Measurements from ENCODE around the gene LILRB5.
A peak's percentile ranks its signal among the peaks of the same experiment; 100 is the strongest.
"Not testable (repeated sequence)": the region's sequence is repeated elsewhere in the genome, so short reads cannot be mapped to it uniquely, and the experiment has no call there.

LILRB5 gene

DNA sequence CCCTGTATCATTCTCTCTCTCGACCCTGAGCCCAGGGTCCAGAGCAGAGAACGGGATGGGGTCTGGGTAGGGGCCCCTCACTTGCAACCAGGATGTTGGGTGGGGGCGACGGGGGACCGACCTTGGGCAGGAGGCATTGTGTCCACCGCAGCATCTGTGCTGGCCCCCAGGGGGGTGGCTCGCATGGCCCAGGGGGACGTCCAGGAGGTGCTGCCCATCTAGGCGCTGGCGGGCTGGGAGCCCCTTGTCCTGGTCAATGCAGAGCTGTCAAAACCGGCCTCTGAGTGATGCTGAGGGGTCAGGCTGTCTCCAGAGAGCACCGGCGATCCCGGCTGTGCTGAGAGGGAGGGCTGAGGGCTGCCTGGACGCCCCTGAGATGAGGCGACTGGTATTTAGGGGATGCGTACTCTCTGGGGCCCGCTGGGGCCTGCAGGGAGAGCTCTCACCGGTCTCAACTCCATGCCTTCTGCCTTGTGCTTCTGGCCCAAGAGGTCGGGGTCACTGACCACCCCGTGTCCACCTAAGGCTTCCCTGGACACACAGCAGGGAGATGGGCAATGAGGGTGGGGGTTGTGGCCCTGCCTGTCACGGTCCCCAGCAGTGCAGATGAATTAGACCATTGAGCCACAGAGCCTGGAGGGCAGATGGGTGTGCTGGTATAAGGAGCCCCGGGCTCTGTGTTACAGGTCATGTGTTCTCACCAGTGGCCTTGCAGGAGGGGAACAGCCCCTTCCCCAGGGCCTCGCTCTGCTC is 47.8 kb downstream of the LILRB5 start:
- Histone ChIP-seq H3K4me3 (IDR thresholded peaks at IDR 0.05; ENCODE audit: insufficient read depth, low read depth, low read length) (no peak overlapping the region), H3K27ac (peak overlapping the region; percentile 41; the same call in 1 of the 2 replicates), H3K4me2 (peak overlapping the region; percentile 56), H3K9ac (no peak overlapping the region; the same call in 1 of the 2 replicates), H3K4me1 (ENCODE audit: low read depth, poor library complexity, severe bottlenecking) (peaks cover 71% of the 10 kb centered on the region), H3K36me3 (ENCODE audit: insufficient read depth) (peaks cover 14% of the 10 kb centered on the region; the same call in 1 of the 2 replicates), H2AFZ (ENCODE audit: low read depth) (no peak overlapping the region), H3K79me2 (ENCODE audit: insufficient read depth, low read depth) (peaks cover 20% of the 10 kb centered on the region; the same call in 1 of the 2 replicates), H3K27me3 (ENCODE audit: insufficient read depth, low read depth) (no peaks in the 10 kb centered on the region), H4K20me1 (ENCODE audit: insufficient read depth) (peaks cover 34% of the 10 kb centered on the region)
- TF ChIP-seq CTCF (conservative IDR thresholded peaks at IDR 0.05; ENCODE audit: low read depth, low read length), result no peak

DNA sequence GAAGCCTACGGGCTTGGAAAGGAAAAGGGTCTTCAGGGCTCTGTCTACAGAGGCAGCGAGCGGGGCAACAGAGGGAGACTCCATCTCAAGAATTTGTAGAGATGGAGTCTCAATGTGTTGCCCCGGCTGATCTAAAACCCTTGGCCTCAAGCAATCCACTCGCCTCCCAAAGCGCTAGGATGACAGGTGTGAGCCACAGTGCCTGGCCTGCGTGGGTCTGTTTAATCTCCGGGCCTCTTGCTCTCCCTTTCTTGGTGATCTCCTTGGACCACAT is 48.4 kb downstream of the LILRB5 start:
- no peak overlapping the region for H3K4me3 ChIP-seq (IDR thresholded peaks at IDR 0.05; ENCODE audit: insufficient read depth, low read depth, low read length)
- H2AFZ ChIP-seq (ENCODE audit: low read depth), result no peak overlapping the region
- peaks cover 25% of the 10 kb centered on the region; the same call in 1 of the 2 replicates for H3K79me2 ChIP-seq (ENCODE audit: insufficient read depth, low read depth)
- peak overlapping the region; percentile 56; the same call in 1 of the 2 replicates for H3K4me2 ChIP-seq
- peaks cover 38% of the 10 kb centered on the region for H4K20me1 ChIP-seq (ENCODE audit: insufficient read depth)
- H3K4me1 ChIP-seq (ENCODE audit: low read depth, poor library complexity, severe bottlenecking), result peaks cover 75% of the 10 kb centered on the region
- H3K9ac ChIP-seq, result no peak overlapping the region
- TF ChIP-seq CTCF (conservative IDR thresholded peaks at IDR 0.05; ENCODE audit: low read depth, low read length), result no peak
- H3K36me3 ChIP-seq (ENCODE audit: insufficient read depth), result peaks cover 16% of the 10 kb centered on the region; the same call in 1 of the 2 replicates
- no peaks in the 10 kb centered on the region for H3K27me3 ChIP-seq (ENCODE audit: insufficient read depth, low read depth)
- no peak overlapping the region for H3K27ac ChIP-seq

GRCh38 chr19:54207983-54208783 is 48.9 kb downstream of the LILRB5 start:
- Histone ChIP-seq H3K4me1 (ENCODE audit: low read depth, poor library complexity, severe bottlenecking) (peaks cover 81% of the 10 kb centered on the region), H3K4me3 (IDR thresholded peaks at IDR 0.05; ENCODE audit: insufficient read depth, low read depth, low read length) (no peak overlapping the region), H3K27me3 (ENCODE audit: insufficient read depth, low read depth) (no peaks in the 10 kb centered on the region), H3K36me3 (ENCODE audit: insufficient read depth) (peaks cover 21% of the 10 kb centered on the region; the same call in 1 of the 2 replicates), H3K79me2 (ENCODE audit: insufficient read depth, low read depth) (peaks cover 30% of the 10 kb centered on the region), H2AFZ (ENCODE audit: low read depth) (no peak overlapping the region), H3K9ac (no peak overlapping the region), H4K20me1 (ENCODE audit: insufficient read depth) (peaks cover 41% of the 10 kb centered on the region), H3K27ac (no peak overlapping the region), H3K4me2 (peak overlapping the region; percentile 56; the same call in 1 of the 2 replicates)
- TF ChIP-seq CTCF (conservative IDR thresholded peaks at IDR 0.05; ENCODE audit: low read depth, low read length), result no peak

GRCh38 chr19:54207676-54207982 is 49.4 kb downstream of the LILRB5 start:
- Histone ChIP-seq H3K4me3 (IDR thresholded peaks at IDR 0.05; ENCODE audit: insufficient read depth, low read depth, low read length) (no peak overlapping the region), H2AFZ (ENCODE audit: low read depth) (no peak overlapping the region), H3K4me1 (ENCODE audit: low read depth, poor library complexity, severe bottlenecking) (peaks cover 86% of the 10 kb centered on the region), H3K27me3 (ENCODE audit: insufficient read depth, low read depth) (no peaks in the 10 kb centered on the region; the same call in 1 of the 2 replicates), H3K9ac (no peak overlapping the region), H3K36me3 (ENCODE audit: insufficient read depth) (peaks cover 26% of the 10 kb centered on the region; the same call in 1 of the 2 replicates), H4K20me1 (ENCODE audit: insufficient read depth) (peaks cover 47% of the 10 kb centered on the region), H3K79me2 (ENCODE audit: insufficient read depth, low read depth) (peaks cover 36% of the 10 kb centered on the region), H3K4me2 (no peak overlapping the region; the same call in 1 of the 2 replicates), H3K27ac (no peak overlapping the region)
- no peak for TF ChIP-seq CTCF (conservative IDR thresholded peaks at IDR 0.05; ENCODE audit: low read depth, low read length)

GRCh38 chr19:54207193-54207592 is 49.9 kb downstream of the LILRB5 start:
- Histone ChIP-seq H3K79me2 (ENCODE audit: insufficient read depth, low read depth) (peaks cover 40% of the 10 kb centered on the region), H4K20me1 (ENCODE audit: insufficient read depth) (peaks cover 51% of the 10 kb centered on the region), H3K36me3 (ENCODE audit: insufficient read depth) (peaks cover 31% of the 10 kb centered on the region; the same call in 1 of the 2 replicates), H3K4me1 (ENCODE audit: low read depth, poor library complexity, severe bottlenecking) (peaks cover 90% of the 10 kb centered on the region)
- H3K9ac ChIP-seq; H3K27ac ChIP-seq; H2AFZ ChIP-seq (ENCODE audit: low read depth); H3K27me3 ChIP-seq (ENCODE audit: insufficient read depth, low read depth); H3K4me2 ChIP-seq; H3K4me3 ChIP-seq (IDR thresholded peaks at IDR 0.05; ENCODE audit: insufficient read depth, low read depth, low read length): not testable (repeated sequence)
